Endothelial cell of umbilical vein (primary cell): ENCODE results near the gene ELF3. TPM values are rescaled to one million over a fixed set of nuclear protein-coding genes. Genes with fewer than 3 reads are reported as not detected.

Experiments
- BruUV-seq: library from RNA; stranded (reverse); fragments of 400-500 nt; replicated peaks from 2 replicates; lab custom pipeline; 2021; lab: Mats Ljungman, UMichigan
- CTCF ChIA-PET: fragments of 300-600, 350-600 bp; sonication (Branson Sonifier 250); formaldehyde crosslinking; loops from one replicate; lab custom pipeline; 2021; ENCODE audit warnings: antibody characterized with exemption, inconsistent platforms; lab: Charles Lee
- POLR2A ChIA-PET: fragments of 300-600, 350-600 bp; sonication (Branson Sonifier 250); formaldehyde crosslinking; loops from one replicate; lab custom pipeline; 2021; ENCODE audit warnings: antibody characterized with exemption, inconsistent platforms; lab: Charles Lee
- DNase-seq: peaks from one replicate; pipeline ENCODE4 v3.0.0-alpha.2; 2011; ENCODE audit warnings: low read depth, low spot score
- FAIRE-seq: peaks from 2 replicates; lab custom pipeline; 2011; peaks lifted over from hg19 to GRCh38; lab: Jason Lieb, UNC
- H2AFZ ChIP-seq: 2 replicates; pipeline ENCODE4 v1.6.0; 2012; ENCODE audit warnings: low read depth, low read length, control low read depth, inconsistent platforms
- H3K27ac ChIP-seq: 2 replicates; pipeline ENCODE4 v1.5.1; 2011; ENCODE audit warnings: low read depth, mild to moderate bottlenecking, control low read depth, low read length, moderate library complexity; ENCODE audit not compliant: insufficient read depth
- H3K27me3 ChIP-seq, 2 experiments: 2 replicates each; pipeline versions ENCODE4 v1.6.0 to v1.6.1; 2011; ENCODE audit warnings: low read length in 2 of 2, mixed read lengths in 1 of 2; ENCODE audit not compliant: control insufficient read depth in 2 of 2, insufficient read depth in 2 of 2
- H3K36me3 ChIP-seq, 2 experiments: 2 replicates in 1 of 2; 3 replicates in 1 of 2; pipeline ENCODE4 v1.5.1; 2011; ENCODE audit warnings: low read length in 2 of 2, mild to moderate bottlenecking in 1 of 2, moderate library complexity in 1 of 2; ENCODE audit not compliant: control insufficient read depth in 2 of 2, insufficient read depth in 2 of 2; ENCODE audit errors: extremely low read depth in 1 of 2
- H3K4me1 ChIP-seq: 3 replicates; pipeline ENCODE4 v1.5.1; 2011; ENCODE audit warnings: mild to moderate bottlenecking, low read length; ENCODE audit not compliant: control insufficient read depth, insufficient read depth; ENCODE audit errors: extremely low read depth
- H3K4me2 ChIP-seq: 2 replicates; pipeline ENCODE4 v1.6.1; 2011; ENCODE audit warnings: low read length, control low read depth, mixed read lengths; ENCODE audit not compliant: insufficient read depth
- H3K4me3 ChIP-seq, 3 experiments: fragments of 200-600 bp in 1 of 3; sonication (generic), shearing (Covaris generic) in 1 of 3; replicated peaks in 1 of 3; 2 replicates each; pipeline ENCODE4 v1.5.1; 2011 to 2016; ENCODE audit warnings: control low read depth in 3 of 3, low read length in 3 of 3, mild to moderate bottlenecking in 2 of 3, inconsistent platforms in 1 of 3, low read depth in 1 of 3, moderate library complexity in 1 of 3; ENCODE audit not compliant: insufficient read depth in 1 of 3
- H3K79me2 ChIP-seq: 2 replicates; pipeline ENCODE4 v1.6.0; 2012; ENCODE audit warnings: low read length, inconsistent platforms; ENCODE audit not compliant: control insufficient read depth, insufficient read depth
- H3K9ac ChIP-seq: replicated peaks from 2 replicates; pipeline ENCODE3; 2011; ENCODE audit warnings: low read length, control low read depth; ENCODE audit not compliant: insufficient read depth; ENCODE audit errors: extremely low read depth
- H3K9me1 ChIP-seq: replicated peaks from 3 replicates; pipeline ENCODE4 v1.6.0; 2011; ENCODE audit warnings: mild to moderate bottlenecking, low read length; ENCODE audit not compliant: control insufficient read depth, insufficient read depth; ENCODE audit errors: extremely low read depth
- H3K9me3 ChIP-seq: replicated peaks from 2 replicates; pipeline ENCODE4 v1.5.1; 2012; ENCODE audit warnings: low read length, inconsistent platforms; ENCODE audit not compliant: control insufficient read depth, insufficient read depth
- H4K20me1 ChIP-seq: replicated peaks from 2 replicates; pipeline ENCODE3; 2011; ENCODE audit warnings: mild to moderate bottlenecking, low read length; ENCODE audit not compliant: control insufficient read depth, insufficient read depth; ENCODE audit errors: extremely low read depth
- EZH2 ChIP-seq: IDR thresholded peaks from 2 replicates; pipeline ENCODE4 v1.6.1; 2012; ENCODE audit warnings: borderline replicate concordance, low read depth, mild to moderate bottlenecking, moderate library complexity, low read length, inconsistent platforms; ENCODE audit not compliant: severe bottlenecking
- FOS ChIP-seq: IDR thresholded peaks from 2 replicates; pipeline ENCODE4 v1.6.1; 2011; ENCODE audit warnings: mild to moderate bottlenecking, low read length, moderate library complexity, borderline replicate concordance; ENCODE audit not compliant: insufficient read depth
- GATA2 ChIP-seq: IDR thresholded peaks from 2 replicates; pipeline ENCODE4 v1.7.0; 2011; ENCODE audit warnings: low read depth, mild to moderate bottlenecking, moderate library complexity, mixed read lengths, low read length; ENCODE audit not compliant: insufficient read length, insufficient read depth
- JUN ChIP-seq: IDR thresholded peaks from 2 replicates; pipeline ENCODE4 v1.6.1; 2011; ENCODE audit warnings: borderline replicate concordance, low read depth; ENCODE audit not compliant: insufficient read length, insufficient read depth
- MYC ChIP-seq: IDR thresholded peaks from one replicate; pipeline ENCODE4 v1.6.1; 2011; ENCODE audit warnings: mild to moderate bottlenecking, low read depth, low read length
- POLR2A ChIP-seq: IDR thresholded peaks from 2 replicates; pipeline ENCODE4 v1.6.1; 2012; ENCODE audit warnings: low read depth, mild to moderate bottlenecking, control low read depth, low read length
- POLR2AphosphoS5 ChIP-seq: IDR thresholded peaks from 2 replicates; pipeline ENCODE4 v1.6.1; 2012; ENCODE audit warnings: low read depth, mild to moderate bottlenecking, control low read depth, low read length, moderate library complexity; ENCODE audit not compliant: insufficient read depth
- dilution Hi-C: fragments of 300-500 bp; cut with MboI; formaldehyde crosslinking; loops from one replicate; pipeline ENCODE4 v1.15.0; 2019; ENCODE audit warnings: low sequenced_read_pairs; ENCODE audit not compliant: extremely low pct_ligation_motif_present
- intact Hi-C: fragments of 100-400 bp; cut with micrococcal nuclease; formaldehyde crosslinking; loops from one replicate; pipeline ENCODE4 v1.10.0; 2022
- polyA plus RNA-seq, 4 experiments: library from polyadenylated mRNA; depleted of rRNA in 3 of 4; stranded (reverse) in 3 of 4; unstranded in 1 of 4; fragments of >200 nt; gene quantifications; 2 replicates each; pipeline versions ENCODE4 v1.2.1 to v1.2.3, GENCODE V29; 2011 to 2012; ENCODE audit warnings: missing spikeins in 1 of 4
- total RNA-seq: library from RNA; stranded (reverse); gene quantifications from 2 replicates; pipeline ENCODE4 v1.2.3, GENCODE V29; 2021
- TF ChIP-seq, protein P1 (sequence below), 2 donors: IDR thresholded peaks; 1 replicate in 1 of 2; 2 replicates in 1 of 2; pipeline ENCODE4 v1.5.1; 2011; ENCODE audit warnings: low read length in 2 of 2, mild to moderate bottlenecking in 2 of 2, moderate library complexity in 2 of 2, control low read depth in 1 of 2, inconsistent platforms in 1 of 2, low read depth in 1 of 2; ENCODE audit not compliant: insufficient read depth in 1 of 2; ENCODE audit errors: extremely low read depth in 1 of 2
- TF ChIP-seq, protein P2 (sequence below): IDR thresholded peaks from 2 replicates; pipeline ENCODE4 v1.6.1; 2011; ENCODE audit not compliant: insufficient read depth, insufficient read length

ELF3 gene
- total and polyA plus RNA-seq, 2 donors (not counting 3 experiments of a cell fraction or from before 2014, with no cell fraction given) = 0.07 to 0.29 TPM

- no peaks in the 10 kb centered on the region for H3K36me3 ChIP-seq
- peak; percentile 48 for DNase-seq
- intact Hi-C loops = no loop called here
- peak overlapping the region; percentile 37 for H3K9ac ChIP-seq
- ChIA-PET POLR2A (no interaction called here), CTCF (interaction anchor here (1.0 to 5.2 kb wide), 6 partner anchors 10 to 152 kb away, joined by 3 to 35 read pairs (median 11); no protein-coding TSS in a partner anchor)
- no peaks in the 10 kb centered on the region for H3K9me3 ChIP-seq
- no peaks in the 10 kb centered on the region for H3K27me3 ChIP-seq
- H3K4me3 ChIP-seq = peak overlapping the region; percentile 48 to 98 (median 75)
- H3K9me1 ChIP-seq = no peaks in the 10 kb centered on the region
- peak overlapping the region; percentile 63 for H2AFZ ChIP-seq
- TF ChIP-seq, protein P1, sequence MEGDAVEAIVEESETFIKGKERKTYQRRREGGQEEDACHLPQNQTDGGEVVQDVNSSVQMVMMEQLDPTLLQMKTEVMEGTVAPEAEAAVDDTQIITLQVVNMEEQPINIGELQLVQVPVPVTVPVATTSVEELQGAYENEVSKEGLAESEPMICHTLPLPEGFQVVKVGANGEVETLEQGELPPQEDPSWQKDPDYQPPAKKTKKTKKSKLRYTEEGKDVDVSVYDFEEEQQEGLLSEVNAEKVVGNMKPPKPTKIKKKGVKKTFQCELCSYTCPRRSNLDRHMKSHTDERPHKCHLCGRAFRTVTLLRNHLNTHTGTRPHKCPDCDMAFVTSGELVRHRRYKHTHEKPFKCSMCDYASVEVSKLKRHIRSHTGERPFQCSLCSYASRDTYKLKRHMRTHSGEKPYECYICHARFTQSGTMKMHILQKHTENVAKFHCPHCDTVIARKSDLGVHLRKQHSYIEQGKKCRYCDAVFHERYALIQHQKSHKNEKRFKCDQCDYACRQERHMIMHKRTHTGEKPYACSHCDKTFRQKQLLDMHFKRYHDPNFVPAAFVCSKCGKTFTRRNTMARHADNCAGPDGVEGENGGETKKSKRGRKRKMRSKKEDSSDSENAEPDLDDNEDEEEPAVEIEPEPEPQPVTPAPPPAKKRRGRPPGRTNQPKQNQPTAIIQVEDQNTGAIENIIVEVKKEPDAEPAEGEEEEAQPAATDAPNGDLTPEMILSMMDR (IDR thresholded peaks at IDR 0.05; ENCODE audit: extremely low read depth in 1 of 2, insufficient read depth in 1 of 2, low read depth in 1 of 2, low read length in 2 of 2) = no peak
- no peak for TF ChIP-seq POLR2A
- no peak for TF ChIP-seq POLR2AphosphoS5
- TF ChIP-seq JUN = no peak
- TF ChIP-seq, protein P2, sequence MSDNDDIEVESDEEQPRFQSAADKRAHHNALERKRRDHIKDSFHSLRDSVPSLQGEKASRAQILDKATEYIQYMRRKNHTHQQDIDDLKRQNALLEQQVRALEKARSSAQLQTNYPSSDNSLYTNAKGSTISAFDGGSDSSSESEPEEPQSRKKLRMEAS = no peak
- TF ChIP-seq GATA2 = no peak
- TF ChIP-seq EZH2 = no peak
- TF ChIP-seq FOS = no peak
- TF ChIP-seq MYC = no peak
- BruUV-seq = TSS peak; percentile 40
- H4K20me1 ChIP-seq = no peaks in the 10 kb centered on the region
- peak overlapping the region; percentile 73 for H3K4me2 ChIP-seq
- peaks cover 8% of the 10 kb centered on the region for H3K4me1 ChIP-seq
- H3K79me2 ChIP-seq = peaks cover 23% of the 10 kb centered on the region
- peak overlapping the region; percentile 18 for H3K27ac ChIP-seq
- dilution Hi-C loops = no loop called here
- no peak for FAIRE-seq
Measured at GRCh38 chr1:201983380-201983805, 27.0 kb upstream of the ELF3 start.
